ENCODE measurements around the gene TP53I13. TPM values are rescaled to one million over a fixed set of nuclear protein-coding genes. Genes with fewer than 3 reads are reported as not detected.

Gene TP53I13
- total RNA-seq, 6 experiments from 2014 or later = 16.8 to 52.4 (median 38.4) TPM

DNA sequence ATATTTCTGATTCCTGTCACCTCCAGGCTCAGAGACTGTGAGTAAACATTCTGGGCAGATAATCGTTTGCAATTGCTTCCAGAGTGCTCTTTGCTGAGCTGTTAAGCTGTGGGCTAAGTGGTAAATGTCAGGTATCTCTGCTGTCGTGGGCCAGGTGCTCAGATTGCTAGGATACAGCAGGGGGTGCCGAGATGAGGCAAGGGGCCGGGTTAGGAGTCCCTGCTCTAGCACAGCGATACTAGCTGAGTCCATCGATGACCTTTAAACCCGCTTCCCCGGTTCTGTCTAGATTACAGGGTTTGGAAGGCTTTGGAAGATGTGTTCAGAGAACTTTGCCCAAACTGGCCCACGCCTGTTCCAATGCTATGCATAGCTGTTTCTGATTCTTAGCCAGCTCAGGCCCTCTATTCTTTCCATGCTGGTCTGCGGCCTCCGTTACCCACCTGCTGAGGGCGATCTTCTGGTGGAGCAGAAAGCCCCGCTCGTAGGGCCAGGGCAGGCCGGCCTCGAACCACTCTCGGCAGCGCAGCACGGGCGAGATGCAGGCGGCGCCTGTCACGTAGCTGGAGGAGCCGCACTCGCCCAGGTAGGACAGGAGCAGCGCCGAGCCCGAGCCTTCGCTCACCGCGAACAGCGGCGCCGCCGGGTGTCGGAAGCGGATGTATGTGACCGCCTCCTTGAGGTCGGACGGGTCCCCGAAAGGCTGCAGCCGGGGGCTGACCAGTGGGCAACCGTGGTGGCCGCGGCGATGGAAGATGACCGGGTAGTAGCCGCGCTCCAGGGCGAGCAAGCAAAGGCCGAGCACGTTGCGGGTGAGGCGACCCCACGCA lies 2.6 kb upstream of the TP53I13 start:
- ATAC-seq = peak; percentile 13 to 51 (median 25)
- TF ChIP-seq POLR2A (IDR thresholded peaks at IDR 0.05) (peak; percentile 11), CTCF (IDR thresholded peaks at IDR 0.05) (peak in 3 of 4 donors; percentile 2 to 12 (median 10))
- peaks cover 0 to 34% (median 0%) of the 10 kb centered on the region in 4 donors for H3K4me1 ChIP-seq
- 10% methylated on average over 12 of the region's 55 CpGs for whole genome bisulfite sequencing (ENCODE audit: insufficient coverage, low coverage, low lambda C conversion rate, missing lambda C conversion rate)
- intact Hi-C loops (cut with DNase I) = no loop called here
- peak overlapping the region; percentile 47 to 78 (median 68) for H3K27ac ChIP-seq
- peak overlapping the region; percentile 68 to 83 (median 71) for H3K4me3 ChIP-seq
- H3K36me3 ChIP-seq = peaks cover 0 to 18% (median 8%) of the 10 kb centered on the region in 4 donors
- H3K27me3 ChIP-seq = no peaks in the 10 kb centered on the region
- peak; percentile 64 to 82 (median 72) for DNase-seq
- H3K9me3 ChIP-seq = no peaks in the 10 kb centered on the region

- DNase-seq (peak; percentile 83 to 90 (median 87)), ATAC-seq (peak; percentile 50 to 74 (median 65))
- Histone ChIP-seq H3K4me1 (peaks cover 0 to 27% (median 1%) of the 10 kb centered on the region in 4 donors), H3K36me3 (peaks cover 0 to 13% (median 8%) of the 10 kb centered on the region in 4 donors), H3K27ac (peak within 1 kb of the TSS; percentile 68 to 78 (median 76)), H3K27me3 (no peaks in the 10 kb centered on the region), H3K9me3 (no peaks in the 10 kb centered on the region), H3K4me3 (peak within 1 kb of the TSS; percentile 68 to 83 (median 71))
- TF ChIP-seq POLR2A (IDR thresholded peaks at IDR 0.05) (peak; percentile 87), CTCF (IDR thresholded peaks at IDR 0.05) (no peak)
- WGBS (ENCODE audit: insufficient coverage, low coverage, low lambda C conversion rate, missing lambda C conversion rate) = 16% methylated on average over 15 of the region's 94 CpGs
- intact Hi-C loops (cut with DNase I) = no loop called here
Observed at GRCh38 chr17:29566473-29567303, 1.8 kb upstream of the TP53I13 start, which contains the start of gene ABHD15. ABHD15 (minus strand) TSS chr17:29567037; CDS start chr17:29566966, 71 bp downstream.

- Histone ChIP-seq H3K9me3 (no peaks in the 10 kb centered on the region), H3K27ac (peak overlapping the region; percentile 63 to 78 (median 76)), H3K4me3 (peak overlapping the region; percentile 68 to 83 (median 71)), H3K36me3 (peaks cover 0 to 8% (median 4%) of the 10 kb centered on the region in 4 donors), H3K4me1 (peaks cover 0 to 27% (median 4%) of the 10 kb centered on the region in 4 donors), H3K27me3 (no peaks in the 10 kb centered on the region)
- DNase-seq = no peak
- TF ChIP-seq POLR2A (IDR thresholded peaks at IDR 0.05) (no peak), CTCF (IDR thresholded peaks at IDR 0.05) (no peak)
- peak in 2 of 4 donors; percentile 1 for ATAC-seq
- intact Hi-C loops (cut with DNase I) = no loop called here
- WGBS (ENCODE audit: insufficient coverage, low coverage, low lambda C conversion rate, missing lambda C conversion rate) = 0% methylated on average over 13 of the region's 27 CpGs
Observed at GRCh38 chr17:29567304-29567553, 1.3 kb upstream of the TP53I13 start.

GRCh38 chr17:29567554-29568330 lies 759 bp upstream of the TP53I13 start:
- H3K4me1 ChIP-seq = peaks cover 0 to 28% (median 6%) of the 10 kb centered on the region in 4 donors

More at GRCh38 chr17:29567554-29568330, 759 bp upstream of the TP53I13 start:
- Histone ChIP-seq H3K27me3 (no peaks in the 10 kb centered on the region), H3K9me3 (no peaks in the 10 kb centered on the region), H3K27ac (peak overlapping the region; percentile 63 to 78 (median 76)), H3K4me3 (peak overlapping the region; percentile 68 to 83 (median 71)), H3K36me3 (peaks cover 0 to 2% (median under 1%) of the 10 kb centered on the region in 4 donors)
- under 1% methylated on average over 28 of the region's 63 CpGs for WGBS (ENCODE audit: insufficient coverage, low coverage, low lambda C conversion rate, missing lambda C conversion rate)
- DNase-seq = peak; percentile 72 to 77 (median 76)
- intact Hi-C loops (cut with DNase I) = no loop called here
- peak; percentile 27 to 40 (median 28) for TF ChIP-seq CTCF (IDR thresholded peaks at IDR 0.05)
- no peak for TF ChIP-seq POLR2A (IDR thresholded peaks at IDR 0.05)
- ATAC-seq = peak; percentile 25 to 39 (median 29)

Data from right lobe of liver (tissue), 6 donors.